Brain microvascular endothelial cell (primary cell): ENCODE data around the gene JMJD7.
"Not testable (repeated sequence)": the region's sequence is repeated elsewhere in the genome, so short reads cannot be mapped to it uniquely, and the experiment has no call there.

Source experiments
- DNase-seq: peaks from one replicate; pipeline ENCODE4 v3.0.0-alpha.2; 2020
- H3K27ac ChIP-seq: fragments of 250-450 bp; sonication (Bioruptor Pico); 2 replicates; pipeline ENCODE4 v1.5.1; 2020; ENCODE audit warnings: mild to moderate bottlenecking, moderate library complexity
- H3K27me3 ChIP-seq: fragments of 250-450 bp; sonication (Bioruptor Pico); replicated peaks from 2 replicates; pipeline ENCODE4 v1.5.1; 2020; ENCODE audit warnings: mild to moderate bottlenecking
- H3K36me3 ChIP-seq: fragments of 250-450 bp; sonication (Bioruptor Pico); replicated peaks from 2 replicates; pipeline ENCODE4 v1.5.1; 2020; ENCODE audit warnings: mild to moderate bottlenecking
- H3K4me3 ChIP-seq: 2 replicates; pipeline ENCODE4 v1.5.1; 2011; ENCODE audit warnings: low read depth, mild to moderate bottlenecking, control low read depth, low read length, moderate library complexity
- in situ Hi-C: cut with HindIII; loops from 2 replicates; pipeline ENCODE4 v1.10.0; 2017; ENCODE audit warnings: low sequenced_read_pairs, low pct_ligation_motif_present
- TF ChIP-seq, protein P1 (sequence below): IDR thresholded peaks from 2 replicates; pipeline ENCODE4 v1.5.1; 2011; ENCODE audit warnings: low read depth, mild to moderate bottlenecking, moderate library complexity, low read length, control low read depth, inconsistent platforms; ENCODE audit errors: missing control alignments

Gene JMJD7

DNA sequence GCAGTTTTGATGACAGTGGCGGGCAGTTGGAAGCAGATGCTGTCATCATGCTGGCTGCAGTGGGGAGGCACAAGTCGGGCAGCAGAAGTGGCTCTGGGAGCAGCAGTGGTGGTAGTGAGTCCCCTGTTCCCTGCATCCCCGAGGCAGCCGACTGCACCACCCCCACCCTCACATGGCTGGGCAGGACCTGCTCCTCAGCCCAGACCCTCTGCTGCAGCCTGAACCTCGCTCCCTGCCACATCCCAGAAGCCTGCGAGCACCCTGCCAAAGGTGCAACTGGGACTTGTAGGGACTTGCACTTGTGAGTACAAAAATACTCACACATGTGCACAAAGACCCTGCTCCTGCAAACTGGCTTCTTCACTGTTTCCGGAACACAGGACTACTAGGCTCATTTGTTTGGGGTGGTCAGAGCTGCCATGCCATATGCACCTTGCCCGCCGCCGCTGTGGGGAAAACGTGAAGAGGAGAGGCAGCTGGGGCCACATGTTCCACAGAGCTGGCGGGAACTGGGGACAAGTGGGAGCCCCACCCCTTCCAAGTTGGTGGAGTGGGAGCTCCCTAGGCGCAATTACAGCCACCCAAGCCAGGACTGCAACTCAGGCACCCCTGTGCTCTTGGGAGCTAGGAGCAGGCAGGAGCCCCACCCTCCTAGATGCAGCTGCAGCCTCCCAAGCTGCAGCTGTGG is 2.2 kb downstream of the JMJD7 start:
- H3K4me3 ChIP-seq, result no peak overlapping the region
- TF ChIP-seq, protein P1, sequence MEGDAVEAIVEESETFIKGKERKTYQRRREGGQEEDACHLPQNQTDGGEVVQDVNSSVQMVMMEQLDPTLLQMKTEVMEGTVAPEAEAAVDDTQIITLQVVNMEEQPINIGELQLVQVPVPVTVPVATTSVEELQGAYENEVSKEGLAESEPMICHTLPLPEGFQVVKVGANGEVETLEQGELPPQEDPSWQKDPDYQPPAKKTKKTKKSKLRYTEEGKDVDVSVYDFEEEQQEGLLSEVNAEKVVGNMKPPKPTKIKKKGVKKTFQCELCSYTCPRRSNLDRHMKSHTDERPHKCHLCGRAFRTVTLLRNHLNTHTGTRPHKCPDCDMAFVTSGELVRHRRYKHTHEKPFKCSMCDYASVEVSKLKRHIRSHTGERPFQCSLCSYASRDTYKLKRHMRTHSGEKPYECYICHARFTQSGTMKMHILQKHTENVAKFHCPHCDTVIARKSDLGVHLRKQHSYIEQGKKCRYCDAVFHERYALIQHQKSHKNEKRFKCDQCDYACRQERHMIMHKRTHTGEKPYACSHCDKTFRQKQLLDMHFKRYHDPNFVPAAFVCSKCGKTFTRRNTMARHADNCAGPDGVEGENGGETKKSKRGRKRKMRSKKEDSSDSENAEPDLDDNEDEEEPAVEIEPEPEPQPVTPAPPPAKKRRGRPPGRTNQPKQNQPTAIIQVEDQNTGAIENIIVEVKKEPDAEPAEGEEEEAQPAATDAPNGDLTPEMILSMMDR, result no peak
- H3K27ac ChIP-seq, result no peak overlapping the region
- in situ Hi-C loops, result no loop called here
- no peak for DNase-seq
- H3K36me3 ChIP-seq, result peaks cover 3% of the 10 kb centered on the region
- H3K27me3 ChIP-seq, result no peaks in the 10 kb centered on the region

DNA sequence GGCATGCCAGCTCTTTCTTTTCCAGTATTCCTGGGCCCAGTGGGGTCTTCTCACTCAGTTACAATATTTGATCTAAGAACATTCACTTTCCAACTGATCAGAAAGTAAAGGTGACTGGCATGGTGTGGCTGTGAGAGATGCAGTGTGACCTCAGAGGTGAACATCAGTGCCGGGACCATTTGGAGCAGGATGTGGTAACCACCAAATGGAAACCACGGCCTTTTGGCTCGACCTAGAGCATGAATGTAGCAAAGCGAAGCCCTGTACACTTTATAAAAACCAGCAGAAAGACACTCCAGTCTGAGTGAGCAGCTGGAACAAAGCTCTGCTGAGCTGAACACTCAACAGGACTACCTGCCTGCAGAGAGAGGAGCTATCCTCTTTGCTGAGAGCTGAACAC is 3.4 kb downstream of the JMJD7 start:
- in situ Hi-C loops, H3K36me3 ChIP-seq, DNase-seq, H3K27me3 ChIP-seq, H3K4me3 ChIP-seq, H3K27ac ChIP-seq: not testable (repeated sequence)

DNA sequence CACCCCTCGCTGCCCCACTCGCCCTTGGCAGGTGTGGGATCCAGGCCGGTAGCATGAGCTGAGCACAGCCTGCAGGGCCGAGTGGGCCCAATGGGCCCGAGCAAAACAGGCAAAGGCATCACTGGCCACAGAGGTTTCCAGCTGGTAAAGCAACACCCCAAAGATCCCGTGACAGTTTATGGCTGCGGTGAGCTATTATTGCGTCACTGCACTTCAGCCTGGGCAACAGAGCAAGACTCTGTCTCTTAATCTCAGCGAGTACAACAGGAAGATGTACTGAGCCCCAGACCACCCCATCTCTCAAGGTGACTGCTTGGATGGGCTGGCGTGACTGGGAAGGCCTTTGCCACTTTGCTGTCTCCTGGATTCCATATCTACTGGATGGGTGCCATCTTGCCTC is 4.3 kb downstream of the JMJD7 start:
- Histone ChIP-seq H3K4me3 (no peak overlapping the region), H3K27me3 (no peaks in the 10 kb centered on the region), H3K27ac (no peak overlapping the region), H3K36me3 (no peaks in the 10 kb centered on the region)
- in situ Hi-C loops, result no loop called here
- TF ChIP-seq, protein P1, result no peak
- DNase-seq, result no peak

DNA sequence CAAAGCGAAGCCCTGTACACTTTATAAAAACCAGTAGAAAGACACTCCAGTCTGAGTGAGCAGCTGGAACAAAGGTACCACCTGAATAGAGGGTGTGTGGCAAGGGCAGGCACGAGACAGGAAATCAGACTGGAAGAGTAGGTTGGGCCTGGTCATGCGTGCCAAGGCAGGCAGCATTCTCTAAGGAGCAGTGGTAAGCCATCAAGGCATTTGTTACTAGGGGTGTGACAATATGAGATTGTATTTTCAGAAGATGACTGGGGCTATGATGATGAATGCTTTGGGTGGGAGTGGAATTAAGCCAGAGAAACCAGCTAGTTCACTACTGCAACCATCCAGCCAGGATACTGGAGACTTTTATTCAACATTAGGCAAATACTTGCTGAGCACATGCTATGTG is 5.0 kb downstream of the JMJD7 start:
- Histone ChIP-seq H3K36me3 (no peaks in the 10 kb centered on the region), H3K27ac (no peak overlapping the region), H3K27me3 (no peaks in the 10 kb centered on the region), H3K4me3 (no peak overlapping the region)
- in situ Hi-C loops, result no loop called here
- TF ChIP-seq, protein P1, result no peak
- no peak for DNase-seq

DNA sequence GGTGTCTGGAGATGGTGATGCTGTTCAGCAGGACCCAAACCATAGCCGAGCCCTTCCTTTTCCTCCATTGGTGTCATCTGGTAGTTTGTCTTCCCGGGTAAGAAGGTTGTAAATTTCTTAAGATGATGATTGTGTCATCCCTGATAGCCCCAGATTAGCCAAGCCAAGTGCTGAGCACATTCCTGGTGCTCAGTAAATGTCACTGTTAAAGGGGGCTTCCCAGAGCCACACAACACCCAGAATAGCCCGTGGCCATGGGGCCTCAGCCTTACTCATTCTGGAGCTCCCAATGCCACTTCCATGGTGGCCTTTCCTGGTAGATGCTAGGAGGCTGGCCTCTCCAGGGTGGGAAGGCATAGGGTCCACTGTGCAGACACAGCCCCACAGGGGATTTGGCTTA is 6.2 kb downstream of the JMJD7 start:
- H3K27ac ChIP-seq, result no peak overlapping the region
- DNase-seq, result no peak
- no peak overlapping the region for H3K4me3 ChIP-seq
- TF ChIP-seq, protein P1, result no peak
- no peaks in the 10 kb centered on the region for H3K27me3 ChIP-seq
- H3K36me3 ChIP-seq, result no peaks in the 10 kb centered on the region
- in situ Hi-C loops, result no loop called here

DNA sequence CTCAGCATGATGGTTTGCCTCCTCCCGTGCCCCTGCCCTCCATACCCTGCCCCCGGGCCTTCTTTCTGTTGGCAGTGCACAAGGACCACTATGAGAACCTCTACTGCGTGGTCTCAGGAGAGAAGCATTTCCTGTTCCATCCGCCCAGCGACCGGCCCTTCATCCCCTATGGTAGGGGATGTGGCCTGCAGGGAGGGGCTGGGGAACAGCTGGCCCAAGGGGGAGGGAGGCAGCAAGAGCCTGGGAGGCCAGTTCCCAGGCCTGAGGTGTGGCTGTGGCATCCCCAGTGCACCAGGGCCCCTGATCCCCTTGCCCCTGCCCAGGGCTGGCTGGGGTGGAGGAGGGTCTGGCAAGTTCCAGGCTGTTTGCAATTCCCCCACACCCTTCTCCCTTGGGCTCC is 8.2 kb downstream of the JMJD7 start:
- in situ Hi-C loops, result no loop called here
- no peak for DNase-seq
- Histone ChIP-seq H3K27me3 (no peaks in the 10 kb centered on the region), H3K4me3 (no peak overlapping the region), H3K36me3 (no peaks in the 10 kb centered on the region), H3K27ac (no peak overlapping the region)
- TF ChIP-seq, protein P1, result no peak
